HUES64 (cell line): ENCODE data around the gene HMCN2.
"Not testable (repeated sequence)": the region's sequence is repeated elsewhere in the genome, so short reads cannot be mapped to it uniquely, and the experiment has no call there.

ENCODE experiments used
- H3K27ac ChIP-seq: 2 replicates; pipeline ENCODE4 v1.7.0; 2013; ENCODE audit warnings: low read depth, low read length, inconsistent platforms
- H3K27me3 ChIP-seq: 2 replicates; pipeline ENCODE4 v1.6.1; 2013; ENCODE audit warnings: mild to moderate bottlenecking, low read length; ENCODE audit not compliant: insufficient read depth
- H3K36me3 ChIP-seq: 2 replicates; pipeline ENCODE4 v1.6.1; 2013; ENCODE audit warnings: mild to moderate bottlenecking, low read length; ENCODE audit not compliant: insufficient read depth
- H3K4me1 ChIP-seq: 2 replicates; pipeline ENCODE4 v1.6.1; 2013; ENCODE audit warnings: mild to moderate bottlenecking, low read length, moderate library complexity; ENCODE audit not compliant: insufficient read depth
- H3K4me3 ChIP-seq: 2 replicates; pipeline ENCODE4 v1.5.1; 2013; ENCODE audit warnings: mild to moderate bottlenecking, low read length, moderate library complexity
- H3K9ac ChIP-seq: 2 replicates; pipeline ENCODE4 v1.6.1; 2013; ENCODE audit warnings: mild to moderate bottlenecking, low read depth, low read length
- H3K9me3 ChIP-seq: 2 replicates; pipeline ENCODE4 v1.6.1; 2013; ENCODE audit warnings: low read depth, low read length; ENCODE audit not compliant: insufficient read depth
- WGBS: fragments of 150-250, 120-280 bp; methylation state at CpG from one replicate; pipeline ENCODE4 v1.1.7; 2013; ENCODE audit warnings: missing lambda C conversion rate; 5-methylcytosine and 5-hydroxymethylcytosine counted together

The HMCN2 gene

DNA sequence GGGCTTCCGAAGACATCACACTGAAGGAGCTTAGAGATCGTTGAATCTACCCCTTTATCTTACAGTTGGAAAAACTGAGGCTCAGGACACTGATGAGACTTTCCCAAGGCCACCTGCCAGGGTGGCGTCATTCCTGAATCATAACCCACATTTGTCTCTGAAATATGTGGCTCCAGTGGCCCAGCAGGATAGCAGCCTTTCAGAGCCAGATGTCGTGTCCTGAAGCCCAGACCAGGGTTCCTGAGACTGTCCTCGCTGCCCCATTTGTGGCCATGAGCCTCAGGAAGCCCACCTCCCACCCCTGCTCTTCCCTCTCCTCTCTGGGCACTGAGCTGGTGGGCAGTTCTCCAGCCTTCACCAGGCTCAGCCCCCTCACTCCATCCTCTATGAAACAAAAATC, 2.4 kb downstream of the HMCN2 start:
- Histone ChIP-seq H3K27ac (peak overlapping the region; percentile 67), H3K9me3 (no peaks in the 10 kb centered on the region), H3K36me3 (no peaks in the 10 kb centered on the region), H3K4me1 (peaks cover 15% of the 10 kb centered on the region), H3K4me3 (no peak overlapping the region), H3K9ac (no peak overlapping the region), H3K27me3 (peaks cover 35% of the 10 kb centered on the region)
- 93% methylated on average over 5 of the region's 5 CpGs for WGBS

- no peaks in the 10 kb centered on the region for H3K36me3 ChIP-seq
- H3K9ac ChIP-seq: peak overlapping the region; percentile 49; the same call in 1 of the 2 replicates
- H3K4me3 ChIP-seq: peak overlapping the region; percentile 18; the same call in 1 of the 2 replicates
- peaks cover 15% of the 10 kb centered on the region for H3K4me1 ChIP-seq
- H3K9me3 ChIP-seq: no peaks in the 10 kb centered on the region
- peaks cover 35% of the 10 kb centered on the region for H3K27me3 ChIP-seq
- WGBS: 49% methylated on average over 16 of the region's 16 CpGs
- H3K27ac ChIP-seq: peak overlapping the region; percentile 67
Measured at GRCh38 chr9:130268521-130269211, 3.1 kb downstream of the HMCN2 start.

GRCh38 chr9:130271473-130271872, 5.9 kb downstream of the HMCN2 start:
- Histone ChIP-seq H3K36me3 (no peaks in the 10 kb centered on the region), H3K4me1 (peaks cover 15% of the 10 kb centered on the region), H3K27ac (no peak overlapping the region), H3K27me3 (peaks cover 12% of the 10 kb centered on the region), H3K9ac (no peak overlapping the region), H3K9me3 (no peaks in the 10 kb centered on the region), H3K4me3 (no peak overlapping the region)
- 86% methylated on average over 6 of the region's 6 CpGs for WGBS

DNA sequence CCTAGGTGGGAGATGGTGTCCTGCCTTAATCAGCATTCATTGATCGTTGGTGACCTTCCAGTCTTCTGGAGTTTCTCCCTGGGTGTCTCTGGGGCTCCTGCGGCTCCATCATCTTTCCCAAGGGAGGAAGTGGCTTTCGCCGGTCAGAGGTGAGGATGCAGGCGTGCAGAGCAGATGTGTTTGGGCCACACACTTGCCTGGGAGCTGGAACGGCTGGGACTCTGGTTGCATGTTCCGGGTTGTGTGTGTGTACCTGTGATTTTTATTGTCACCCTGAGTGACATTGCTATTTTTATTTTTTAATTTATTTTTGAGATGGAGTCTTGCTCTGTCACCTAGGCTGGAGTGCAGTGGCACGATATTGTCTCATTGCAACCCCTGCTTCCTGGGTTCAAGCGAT, 9.6 kb downstream of the HMCN2 start:
- Histone ChIP-seq H3K9ac (no peak overlapping the region), H3K27ac (no peak overlapping the region), H3K4me1 (no peaks in the 10 kb centered on the region), H3K27me3 (no peaks in the 10 kb centered on the region), H3K4me3 (no peak overlapping the region), H3K9me3 (no peaks in the 10 kb centered on the region), H3K36me3 (no peaks in the 10 kb centered on the region)
- 93% methylated on average over 9 of the region's 9 CpGs for WGBS

DNA sequence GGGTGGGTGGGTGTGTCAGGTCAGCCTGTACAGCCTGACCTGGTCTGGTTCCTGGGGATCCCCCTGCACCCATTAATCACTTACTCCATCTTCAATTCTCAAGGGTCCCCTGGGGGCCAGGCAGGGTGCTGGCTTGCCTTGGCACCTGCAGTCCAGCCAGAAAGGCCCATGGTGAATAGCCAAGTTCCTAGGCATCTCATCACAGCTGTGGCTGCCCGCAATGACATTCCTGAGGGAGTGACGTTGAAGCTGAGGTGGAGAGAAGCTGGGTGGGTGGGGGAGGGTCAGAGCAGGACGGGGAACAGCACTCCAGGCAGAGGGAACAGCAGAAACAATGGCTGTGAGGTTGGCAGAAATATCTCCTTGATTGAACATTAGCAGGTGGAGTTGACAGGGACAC, 10.6 kb downstream of the HMCN2 start:
- Histone ChIP-seq H3K27me3 (no peaks in the 10 kb centered on the region), H3K9me3 (no peaks in the 10 kb centered on the region), H3K27ac (no peak overlapping the region), H3K36me3 (no peaks in the 10 kb centered on the region), H3K4me1 (no peaks in the 10 kb centered on the region), H3K9ac (no peak overlapping the region), H3K4me3 (no peak overlapping the region)
- 38% methylated on average over 3 of the region's 3 CpGs for WGBS

DNA sequence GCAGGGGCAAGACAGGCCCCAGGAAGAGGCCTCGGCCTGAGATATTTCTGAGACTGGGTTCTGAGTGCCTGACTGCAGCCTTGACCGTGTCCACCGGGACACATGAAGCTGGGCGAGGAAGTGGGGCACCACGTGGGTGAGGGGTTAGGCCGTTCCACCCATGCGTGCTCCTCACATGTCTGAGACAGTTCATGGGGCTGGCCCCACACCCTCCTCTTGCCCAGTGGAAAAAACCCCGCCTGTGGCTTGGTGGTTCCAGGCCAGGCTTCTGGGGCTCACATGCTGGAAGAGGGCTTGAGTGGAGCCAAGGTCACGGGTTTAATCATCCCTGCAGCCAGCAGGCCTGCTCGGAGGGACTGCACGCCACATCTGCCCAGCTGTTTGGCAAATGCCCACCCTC, 11.4 kb downstream of the HMCN2 start:
- Histone ChIP-seq H3K9ac (no peak overlapping the region), H3K27ac (no peak overlapping the region), H3K36me3 (no peaks in the 10 kb centered on the region), H3K27me3 (no peaks in the 10 kb centered on the region), H3K4me3 (no peak overlapping the region), H3K4me1 (no peaks in the 10 kb centered on the region), H3K9me3 (no peaks in the 10 kb centered on the region)
- 91% methylated on average over 11 of the region's 11 CpGs for WGBS

- H3K27ac ChIP-seq, H3K9ac ChIP-seq, H3K4me3 ChIP-seq, H3K27me3 ChIP-seq, H3K4me1 ChIP-seq, H3K36me3 ChIP-seq, H3K9me3 ChIP-seq: not testable (repeated sequence)
- WGBS: 80% methylated on average over 1 of the region's 1 CpG
Measured at GRCh38 chr9:130277525-130277924, 12.0 kb downstream of the HMCN2 start.

DNA sequence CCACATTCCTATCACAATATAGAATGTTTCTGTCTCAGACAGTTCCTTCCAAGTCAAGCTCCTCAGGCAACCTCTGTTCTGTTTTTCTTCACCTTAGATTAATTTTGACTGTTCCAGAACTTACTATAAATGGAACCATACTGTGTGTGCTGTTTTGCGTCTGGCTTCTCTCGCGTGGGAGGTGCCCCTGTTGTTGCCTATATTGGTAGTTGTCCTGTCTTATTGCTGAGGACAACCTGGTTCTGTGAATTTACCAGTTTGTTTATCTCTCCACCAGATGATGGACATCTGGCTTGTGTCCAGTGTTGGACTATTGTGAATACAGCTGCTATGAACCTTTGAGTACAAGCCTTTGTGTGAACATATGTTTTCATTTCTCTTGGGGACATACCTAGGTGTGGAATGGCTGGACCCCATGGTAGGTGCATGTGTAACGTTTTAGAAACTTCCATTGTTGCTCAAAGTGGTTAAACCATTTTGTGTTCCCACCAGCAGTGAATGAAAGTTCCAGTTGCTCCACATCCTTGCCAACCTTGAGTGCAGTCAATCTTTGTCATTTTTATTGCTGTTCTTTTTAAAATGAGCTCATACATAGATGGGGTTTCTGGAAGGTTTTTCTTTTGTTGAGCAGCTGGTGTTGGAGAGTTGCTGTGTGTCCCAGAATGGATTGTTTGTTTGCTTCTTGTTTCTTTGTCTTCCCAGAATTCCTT, 18.1 kb downstream of the HMCN2 start:
- WGBS: 88% methylated on average over 4 of the region's 4 CpGs
- Histone ChIP-seq H3K4me3 (no peak overlapping the region), H3K9ac (no peak overlapping the region), H3K36me3 (no peaks in the 10 kb centered on the region), H3K4me1 (peaks cover 4% of the 10 kb centered on the region; the same call in 1 of the 2 replicates), H3K9me3 (no peaks in the 10 kb centered on the region), H3K27me3 (no peaks in the 10 kb centered on the region), H3K27ac (no peak overlapping the region)

- 80% methylated on average over 10 of the region's 10 CpGs for whole genome bisulfite sequencing
- H3K27ac ChIP-seq: no peak overlapping the region
- no peaks in the 10 kb centered on the region for H3K9me3 ChIP-seq
- no peaks in the 10 kb centered on the region for H3K27me3 ChIP-seq
- no peak overlapping the region for H3K9ac ChIP-seq
- H3K4me1 ChIP-seq: peaks cover 8% of the 10 kb centered on the region; the same call in 1 of the 2 replicates
- no peak overlapping the region for H3K4me3 ChIP-seq
- H3K36me3 ChIP-seq: no peaks in the 10 kb centered on the region
Measured at GRCh38 chr9:130284249-130284625, 18.7 kb downstream of the HMCN2 start.

DNA sequence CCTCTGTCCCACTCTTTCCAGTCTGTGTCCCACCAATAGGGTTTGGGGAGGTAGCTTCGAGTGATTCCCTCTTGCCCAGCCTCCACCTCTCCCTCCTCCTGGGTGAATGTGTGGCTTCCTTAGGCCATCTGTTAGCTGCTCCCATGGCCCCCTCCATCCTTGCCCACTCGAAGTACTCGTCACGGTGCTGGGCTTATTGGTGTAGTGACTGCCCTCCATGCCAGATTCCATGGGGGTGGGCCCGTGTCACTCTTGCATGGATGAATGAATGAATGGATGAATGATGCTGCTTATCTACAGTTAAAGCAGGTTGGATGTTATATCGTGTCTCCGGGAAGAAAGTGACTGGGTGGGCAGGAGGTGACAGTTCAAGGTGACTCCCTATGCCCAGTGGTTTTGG, 19.1 kb downstream of the HMCN2 start:
- Histone ChIP-seq H3K9ac (no peak overlapping the region), H3K4me1 (peaks cover 11% of the 10 kb centered on the region; the same call in 1 of the 2 replicates), H3K9me3 (no peaks in the 10 kb centered on the region), H3K27me3 (no peaks in the 10 kb centered on the region), H3K27ac (no peak overlapping the region), H3K4me3 (no peak overlapping the region), H3K36me3 (no peaks in the 10 kb centered on the region)
- 96% methylated on average over 7 of the region's 7 CpGs for WGBS

GRCh38 chr9:130285271-130285670, 19.7 kb downstream of the HMCN2 start:
- WGBS: 82% methylated on average over 9 of the region's 9 CpGs
- H3K27me3 ChIP-seq: no peaks in the 10 kb centered on the region

More at GRCh38 chr9:130285271-130285670, 19.7 kb downstream of the HMCN2 start:
- H3K4me1 ChIP-seq: peaks cover 11% of the 10 kb centered on the region; the same call in 1 of the 2 replicates
- H3K27ac ChIP-seq: no peak overlapping the region
- no peaks in the 10 kb centered on the region for H3K36me3 ChIP-seq
- H3K9ac ChIP-seq: no peak overlapping the region
- H3K9me3 ChIP-seq: no peaks in the 10 kb centered on the region
- H3K4me3 ChIP-seq: no peak overlapping the region
